Stomach (tissue), 4 donors: ENCODE measurements around the gene ESR2.

Experiments used
- CTCF ChIP-seq, 7 experiments: fragments of 450-650 bp in 4 of 7; fragments of 200-600 bp in 3 of 7; sonication (generic) in 3 of 7; IDR thresholded peaks; one replicate each; pipeline ENCODE4 v1.5.1; 2016 to 2019; ENCODE audit warnings: antibody characterized with exemption in 7 of 7, control low read depth in 2 of 7, mild to moderate bottlenecking in 1 of 7
- EP300 ChIP-seq: sonication (generic); formaldehyde crosslinking; IDR thresholded peaks from one replicate; pipeline ENCODE4 v1.6.1; 2017; ENCODE audit warnings: antibody characterized with exemption
- POLR2A ChIP-seq, 4 donors: fragments of 450-650 bp; IDR thresholded peaks; one replicate each; pipeline ENCODE4 v1.6.1; 2016; ENCODE audit warnings: antibody characterized with exemption in 4 of 4, control low read depth in 2 of 4, mild to moderate bottlenecking in 1 of 4, moderate library complexity in 1 of 4
- POLR2AphosphoS5 ChIP-seq, 3 donors: sonication (generic); formaldehyde crosslinking; IDR thresholded peaks; one replicate each; pipeline ENCODE4 v1.6.1; 2016; ENCODE audit warnings: antibody characterized with exemption in 3 of 3

GRCh38 chr14:64215978-64216377, 78.2 kb downstream of the ESR2 start:
- TF ChIP-seq CTCF (IDR thresholded peaks at IDR 0.05): no peak
- no peak for TF ChIP-seq POLR2AphosphoS5 (IDR thresholded peaks at IDR 0.05)
- no peak for TF ChIP-seq POLR2A (IDR thresholded peaks at IDR 0.05)
- no peak for TF ChIP-seq EP300
